GM23248 (cell line): ENCODE data around the gene MYBPH. TPM values are rescaled to one million over a fixed set of nuclear protein-coding genes. Genes with fewer than 3 reads are reported as not detected.

Source experiments
- DNase-seq: peaks from one replicate; pipeline ENCODE4 v3.0.0-alpha.2; 2015
- H2AFZ ChIP-seq: fragments of 200-600 bp; sonication (generic); 2 replicates; pipeline ENCODE4 v1.6.1; 2016; ENCODE audit warnings: antibody characterized with exemption
- H3F3A ChIP-seq: fragments of 200-600 bp; sonication (generic); 2 replicates; pipeline ENCODE4 v1.6.1; 2016; ENCODE audit warnings: mild to moderate bottlenecking, antibody characterized with exemption, mixed run types; ENCODE audit not compliant: insufficient read depth
- H3K27ac ChIP-seq: fragments of 200-600 bp; sonication (generic); 2 replicates; pipeline ENCODE4 v1.5.1; 2016; ENCODE audit warnings: mild to moderate bottlenecking
- H3K27me3 ChIP-seq: fragments of 200-600 bp; sonication (generic); replicated peaks from 2 replicates; pipeline ENCODE4 v1.6.1; 2016; ENCODE audit warnings: mild to moderate bottlenecking; ENCODE audit not compliant: insufficient read depth
- H3K36me3 ChIP-seq: fragments of 200-600 bp; sonication (generic); 2 replicates; pipeline ENCODE4 v1.6.1; 2016; ENCODE audit warnings: low read depth, mild to moderate bottlenecking
- H3K4me1 ChIP-seq: fragments of 200-600 bp; sonication (generic); 2 replicates; pipeline ENCODE4 v1.6.1; 2016; ENCODE audit warnings: mild to moderate bottlenecking; ENCODE audit not compliant: insufficient read depth
- H3K4me2 ChIP-seq: fragments of 200-600 bp; sonication (generic); one replicate; pipeline ENCODE4 v1.6.1; 2016; ENCODE audit warnings: mild to moderate bottlenecking; ENCODE audit not compliant: unreplicated experiment
- H3K4me3 ChIP-seq: fragments of 200-600 bp; sonication (generic); 2 replicates; pipeline ENCODE4 v1.5.1; 2016; ENCODE audit warnings: mild to moderate bottlenecking
- H3K79me2 ChIP-seq: fragments of 200-600 bp; sonication (generic); 2 replicates; pipeline ENCODE4 v1.6.1; 2016; ENCODE audit warnings: mild to moderate bottlenecking; ENCODE audit not compliant: insufficient read depth
- H3K9ac ChIP-seq: fragments of 200-600 bp; sonication (generic); 2 replicates; pipeline ENCODE4 v1.6.1; 2016; ENCODE audit warnings: mild to moderate bottlenecking
- H3K9me2 ChIP-seq: fragments of 200-600 bp; sonication (generic); 2 replicates; pipeline ENCODE4 v1.6.1; 2016; ENCODE audit warnings: mixed run types, mild to moderate bottlenecking, moderate library complexity; ENCODE audit not compliant: insufficient read depth
- H3K9me3 ChIP-seq: fragments of 200-600 bp; sonication (generic); one replicate; pipeline ENCODE4 v1.6.1; 2017; ENCODE audit warnings: low read depth
- H4K20me1 ChIP-seq: fragments of 200-600 bp; sonication (generic); 2 replicates; pipeline ENCODE4 v1.6.0; 2016; ENCODE audit not compliant: insufficient read depth
- EZH2 ChIP-seq: fragments of 200-600 bp; sonication (generic); IDR thresholded peaks from 2 replicates; pipeline ENCODE4 v1.6.1; 2018; ENCODE audit warnings: antibody characterized with exemption, mild to moderate bottlenecking; ENCODE audit not compliant: insufficient read depth, poor library complexity, severe bottlenecking
- EZH2phosphoT487 ChIP-seq: fragments of 200-600 bp; sonication (generic); IDR thresholded peaks from 2 replicates; pipeline ENCODE4 v1.6.1; 2018; ENCODE audit warnings: antibody characterized with exemption, moderate library complexity, mild to moderate bottlenecking, low read depth; ENCODE audit not compliant: insufficient read depth
- WGBS, 2 experiments: methylation state at CpG; one replicate each; pipeline ENCODE4 v1.1.6; 2015 to 2017; ENCODE audit warnings: low lambda C conversion rate in 2 of 2, low coverage in 1 of 2; ENCODE audit errors: missing lambda C conversion rate in 2 of 2; 5-methylcytosine and 5-hydroxymethylcytosine counted together
- in situ Hi-C: fragments of 300-500 bp; cut with MboI; formaldehyde crosslinking; loops from 2 replicates; pipeline ENCODE4 v1.15.0; 2020
- polyA plus RNA-seq: library from polyadenylated mRNA; unstranded; fragments of >200 nt; fragmentation: Nextera tagmentation; extraction: Ambion mirVana; gene quantifications from 2 replicates; pipeline ENCODE4 v1.2.1, GENCODE V29; 2016
- total RNA-seq: library from RNA; depleted of rRNA; stranded (reverse); fragments of >200 nt; shearing (Covaris generic); gene quantifications from 2 replicates; pipeline ENCODE4 v1.2.3, GENCODE V29; 2014

The MYBPH gene
- total and polyA plus RNA-seq, 2 experiments from 2014 or later = 0.11 to 0.34 TPM

GRCh38 chr1:203149188-203149840, 26.3 kb downstream of the MYBPH start:
- WGBS, 2 experiments = 70 to 71% methylated on average over 7 of the region's 7 CpGs

DNA sequence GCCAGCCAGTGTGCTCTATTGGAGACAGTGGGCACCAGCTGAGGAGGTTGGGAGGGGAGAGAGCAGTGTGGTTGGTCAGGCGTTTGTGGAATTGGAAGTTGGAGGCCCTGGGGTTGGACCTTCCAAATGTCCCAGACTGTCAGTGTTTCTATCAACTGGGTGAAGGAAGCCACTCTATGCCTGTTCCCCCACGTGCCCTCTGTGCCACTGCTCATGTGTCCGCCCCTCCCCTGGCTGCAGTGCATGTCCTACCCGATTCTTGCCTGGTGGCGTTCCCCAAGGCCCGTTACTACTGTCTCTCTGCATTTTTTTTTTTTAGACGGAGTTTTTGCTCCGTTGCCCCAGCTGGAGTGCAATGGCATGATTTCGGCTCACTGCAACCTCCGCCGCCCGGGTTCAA, 27.0 kb downstream of the MYBPH start:
- Histone ChIP-seq H3K4me3 (no peak overlapping the region), H3K9me3 (no peaks in the 10 kb centered on the region), H3K27me3 (no peaks in the 10 kb centered on the region), H3K4me2 (no peak overlapping the region), H3K36me3 (no peaks in the 10 kb centered on the region), H3K9me2 (no peaks in the 10 kb centered on the region), H4K20me1 (no peaks in the 10 kb centered on the region), H3K9ac (no peak overlapping the region), H3K79me2 (no peaks in the 10 kb centered on the region), H3K27ac (no peak overlapping the region), H3K4me1 (peaks cover 27% of the 10 kb centered on the region), H3F3A (peaks cover 13% of the 10 kb centered on the region), H2AFZ (no peak overlapping the region)
- DNase-seq = no peak
- in situ Hi-C loops = no loop called here
- 79 to 81% methylated on average over 11 to 12 of the region's 12 CpGs for WGBS, 2 experiments
- TF ChIP-seq EZH2 (no peak), EZH2phosphoT487 (no peak)

More at GRCh38 chr1:203149188-203149840, 26.3 kb downstream of the MYBPH start:
- no peak for DNase-seq
- Histone ChIP-seq H3F3A (peaks cover 16% of the 10 kb centered on the region), H3K27me3 (no peaks in the 10 kb centered on the region), H2AFZ (no peak overlapping the region), H3K4me3 (no peak overlapping the region), H3K9me3 (no peaks in the 10 kb centered on the region), H3K79me2 (no peaks in the 10 kb centered on the region), H3K4me2 (no peak overlapping the region), H3K9ac (no peak overlapping the region), H3K27ac (no peak overlapping the region), H3K36me3 (no peaks in the 10 kb centered on the region), H3K4me1 (peaks cover 34% of the 10 kb centered on the region), H4K20me1 (no peaks in the 10 kb centered on the region), H3K9me2 (no peaks in the 10 kb centered on the region)
- in situ Hi-C loops = no loop called here
- no peak for TF ChIP-seq EZH2phosphoT487
- TF ChIP-seq EZH2 = no peak

- H3K36me3 ChIP-seq = no peaks in the 10 kb centered on the region
- WGBS, 2 experiments = 91 to 99% methylated on average over 5 of the region's 5 CpGs
- H3K9ac ChIP-seq = no peak overlapping the region
- no peak overlapping the region for H3K4me3 ChIP-seq
- no peak overlapping the region for H3K4me2 ChIP-seq
- no peaks in the 10 kb centered on the region for H4K20me1 ChIP-seq
- in situ Hi-C loops = no loop called here
- no peaks in the 10 kb centered on the region for H3K27me3 ChIP-seq
- H3K4me1 ChIP-seq = peaks cover 22% of the 10 kb centered on the region
- H3K9me3 ChIP-seq = no peaks in the 10 kb centered on the region
- H2AFZ ChIP-seq = no peak overlapping the region
- no peaks in the 10 kb centered on the region for H3K9me2 ChIP-seq
- TF ChIP-seq EZH2 (no peak), EZH2phosphoT487 (no peak)
- H3K27ac ChIP-seq = no peak overlapping the region
- peak; percentile 15 for DNase-seq
- no peaks in the 10 kb centered on the region for H3K79me2 ChIP-seq
- H3F3A ChIP-seq = peaks cover 8% of the 10 kb centered on the region
Measured at GRCh38 chr1:203148127-203148526, 27.5 kb downstream of the MYBPH start.

- Histone ChIP-seq H3K9ac (no peak overlapping the region), H3K9me3 (no peaks in the 10 kb centered on the region), H3K4me2 (no peak overlapping the region), H2AFZ (no peak overlapping the region), H3K36me3 (no peaks in the 10 kb centered on the region), H4K20me1 (no peaks in the 10 kb centered on the region), H3F3A (peaks cover 3% of the 10 kb centered on the region; the same call in 1 of the 2 replicates), H3K4me1 (peaks cover 15% of the 10 kb centered on the region; the same call in 1 of the 2 replicates), H3K27ac (no peak overlapping the region), H3K79me2 (no peaks in the 10 kb centered on the region), H3K27me3 (no peaks in the 10 kb centered on the region), H3K4me3 (no peak overlapping the region), H3K9me2 (no peaks in the 10 kb centered on the region)
- in situ Hi-C loops = no loop called here
- DNase-seq = no peak
- WGBS, 2 experiments = 75 to 76% methylated on average over 5 of the region's 5 CpGs
- TF ChIP-seq EZH2phosphoT487 = no peak
- TF ChIP-seq EZH2 = no peak
Measured at GRCh38 chr1:203147376-203147775, 28.2 kb downstream of the MYBPH start.

GRCh38 chr1:203146537-203146936, 29.1 kb downstream of the MYBPH start:
- H3K4me1 ChIP-seq = peaks cover 11% of the 10 kb centered on the region; the same call in 1 of the 2 replicates
- H3K9me2 ChIP-seq = no peaks in the 10 kb centered on the region
- H4K20me1 ChIP-seq = no peaks in the 10 kb centered on the region
- no peak overlapping the region for H3K9ac ChIP-seq
- peaks cover 3% of the 10 kb centered on the region; the same call in 1 of the 2 replicates for H3F3A ChIP-seq
- no peaks in the 10 kb centered on the region for H3K79me2 ChIP-seq
- no peak overlapping the region for H3K4me3 ChIP-seq
- H3K36me3 ChIP-seq = no peaks in the 10 kb centered on the region
- H2AFZ ChIP-seq = no peak overlapping the region
- no peaks in the 10 kb centered on the region for H3K27me3 ChIP-seq
- no peak overlapping the region for H3K4me2 ChIP-seq
- 75 to 80% methylated on average over 6 to 7 of the region's 7 CpGs for WGBS, 2 experiments
- in situ Hi-C loops = no loop called here
- H3K27ac ChIP-seq = no peak overlapping the region
- H3K9me3 ChIP-seq = no peaks in the 10 kb centered on the region
- TF ChIP-seq EZH2 (no peak), EZH2phosphoT487 (no peak)
- DNase-seq = no peak
